WTC11 (cell line): Measurements from ENCODE around the gene LPCAT4. TPM values are rescaled to one million over a fixed set of nuclear protein-coding genes. Genes with fewer than 3 reads are reported as not detected.

Experiments used
- ATAC-seq: fragments of 200-7000 bp; cut with Tn5 transposase; 2 replicates; pipeline ENCODE4 v1.10.0; 2021; ENCODE audit warnings: mild to moderate bottlenecking, moderate library complexity
- CTCF ChIA-PET: fragments of 300-600 bp; sonication (Branson Sonifier 250); formaldehyde crosslinking; loops from one replicate; lab custom pipeline; 2021; ENCODE audit warnings: antibody characterized with exemption; lab: Charles Lee
- POLR2A ChIA-PET: fragments of 350-600 bp; sonication (Branson Sonifier 250); formaldehyde crosslinking; loops from one replicate; lab custom pipeline; 2021; ENCODE audit warnings: antibody characterized with exemption; lab: Charles Lee
- DNase-seq: peaks from one replicate; pipeline ENCODE4 v3.0.0; 2021; ENCODE audit warnings: low spot score
- H3K27ac Mint-ChIP-seq: 2 replicates; pipeline ENCODE4 v1.8.0; 2021; ENCODE audit warnings: mixed read lengths
- H3K27me3 Mint-ChIP-seq: 2 replicates; pipeline ENCODE4 v1.8.0; 2021; ENCODE audit warnings: low read depth, mild to moderate bottlenecking, moderate library complexity, mixed read lengths
- H3K36me3 Mint-ChIP-seq: 2 replicates; pipeline ENCODE4 v1.8.0; 2021; ENCODE audit warnings: mixed read lengths
- H3K4me1 Mint-ChIP-seq: 2 replicates; pipeline ENCODE4 v1.8.0; 2022; ENCODE audit warnings: mixed read lengths
- H3K4me3 Mint-ChIP-seq: 2 replicates; pipeline ENCODE4 v1.8.0; 2021; ENCODE audit warnings: mild to moderate bottlenecking, moderate library complexity, mixed read lengths
- H3K9me3 Mint-ChIP-seq: 2 replicates; pipeline ENCODE4 v1.8.0; 2021; ENCODE audit warnings: mixed read lengths
- CDX4 ChIP-seq: fragments of 250-450 bp; sonication (Bioruptor Pico); IDR thresholded peaks from 2 replicates; pipeline ENCODE4 v1.9.0; 2021; ENCODE audit warnings: moderate library complexity, mild to moderate bottlenecking, inconsistent platforms, borderline replicate concordance
- CTCF ChIP-seq: fragments of 200-600 bp; IDR thresholded peaks from 2 replicates; pipeline ENCODE4 v1.8.0; 2022; ENCODE audit warnings: antibody characterized with exemption
- E2F4 ChIP-seq: sonication (generic); formaldehyde crosslinking; IDR thresholded peaks from 2 replicates; pipeline ENCODE4 v1.8.1; 2022; ENCODE audit warnings: low read depth, mild to moderate bottlenecking, moderate library complexity, missing genetic modification reagents, borderline replicate concordance
- ESRRA ChIP-seq: sonication (generic); formaldehyde crosslinking; IDR thresholded peaks from 2 replicates; pipeline ENCODE4 v1.8.1; 2022; ENCODE audit warnings: mild to moderate bottlenecking, missing genetic modification reagents, borderline replicate concordance
- FOXP4 ChIP-seq: sonication (generic); formaldehyde crosslinking; IDR thresholded peaks from 2 replicates; pipeline ENCODE4 v1.8.0; 2022; ENCODE audit warnings: mild to moderate bottlenecking, missing genetic modification reagents
- GRHL2 ChIP-seq: fragments of 250-450 bp; sonication (Bioruptor Pico); IDR thresholded peaks from 2 replicates; pipeline ENCODE4 v1.8.0; 2022; ENCODE audit warnings: mild to moderate bottlenecking, moderate library complexity; ENCODE audit not compliant: insufficient replicate concordance, severe bottlenecking
- HMGA2 ChIP-seq: fragments of 250-450 bp; sonication (Bioruptor Pico); IDR thresholded peaks from 2 replicates; pipeline ENCODE4 v1.4.0; 2021; ENCODE audit warnings: mild to moderate bottlenecking, moderate library complexity
- JUN ChIP-seq: sonication (generic); formaldehyde crosslinking; IDR thresholded peaks from 2 replicates; pipeline ENCODE4 v1.8.0; 2023; ENCODE audit warnings: mild to moderate bottlenecking, missing genetic modification reagents
- NFE2L1 ChIP-seq: sonication (generic); formaldehyde crosslinking; IDR thresholded peaks from 2 replicates; pipeline ENCODE4 v1.8.1; 2023; ENCODE audit warnings: missing genetic modification reagents
- OVOL2 ChIP-seq: fragments of 250-450 bp; sonication (Bioruptor Pico); IDR thresholded peaks from 2 replicates; pipeline ENCODE4 v1.9.0; 2021; ENCODE audit warnings: mild to moderate bottlenecking, borderline replicate concordance
- SP1 ChIP-seq: sonication (generic); formaldehyde crosslinking; conservative IDR thresholded peaks from 2 replicates; pipeline ENCODE4 v1.8.1; 2022; ENCODE audit warnings: missing genetic modification reagents
- TEAD4 ChIP-seq: sonication (generic); formaldehyde crosslinking; IDR thresholded peaks from 2 replicates; pipeline ENCODE4 v1.8.0; 2022; ENCODE audit warnings: mild to moderate bottlenecking, missing genetic modification reagents
- ZNF232 ChIP-seq: sonication (generic); formaldehyde crosslinking; IDR thresholded peaks from 2 replicates; pipeline ENCODE4 v1.8.0; 2022; ENCODE audit warnings: mild to moderate bottlenecking, missing genetic modification reagents
- ZNF416 ChIP-seq: fragments of 250-450 bp; sonication (Bioruptor Pico); IDR thresholded peaks from 2 replicates; pipeline ENCODE4 v1.9.0; 2021; ENCODE audit warnings: mild to moderate bottlenecking, inconsistent platforms
- ZNF532 ChIP-seq: fragments of 250-450 bp; sonication (Bioruptor Pico); IDR thresholded peaks from 2 replicates; pipeline ENCODE4 v1.9.0; 2021; ENCODE audit warnings: mild to moderate bottlenecking, borderline replicate concordance
- total RNA-seq: library from RNA; stranded (reverse); gene quantifications from 3 replicates; pipeline ENCODE4 v1.2.3, GENCODE V29; 2021
- TF ChIP-seq, protein P1 (sequence below): fragments of 250-450 bp; sonication (Bioruptor Pico); IDR thresholded peaks from 2 replicates; pipeline ENCODE4 v1.8.0; 2021; ENCODE audit warnings: mild to moderate bottlenecking
- TF ChIP-seq, protein P2 (sequence below): sonication (generic); formaldehyde crosslinking; IDR thresholded peaks from 2 replicates; pipeline ENCODE4 v1.8.1; 2022; ENCODE audit warnings: mild to moderate bottlenecking, missing genetic modification reagents, moderate library complexity, borderline replicate concordance
- TF ChIP-seq, protein P3 (sequence below): sonication (generic); formaldehyde crosslinking; IDR thresholded peaks from 2 replicates; pipeline ENCODE4 v1.8.1; 2023; ENCODE audit warnings: mild to moderate bottlenecking, missing genetic modification reagents, moderate library complexity

Gene LPCAT4
- total RNA-seq, 1 experiment from 2014 or later = 97.2 TPM

- Mint-ChIP-seq H3K9me3 (no peaks in the 10 kb centered on the region), H3K4me3 (no peak overlapping the region), H3K36me3 (peaks cover 9% of the 10 kb centered on the region), H3K4me1 (peaks cover 15% of the 10 kb centered on the region), H3K27ac (no peak overlapping the region), H3K27me3 (peaks cover 6% of the 10 kb centered on the region)
- ATAC-seq (no peak), DNase-seq (no peak)
- CTCF ChIA-PET = interaction anchor here (1.2 to 1.7 kb wide), 2 partner anchors 23 to 33 kb away, joined by 3 to 4 read pairs; no protein-coding TSS in a partner anchor
- POLR2A ChIA-PET = interaction anchor here (0.6 kb wide), 1 partner anchor 35 kb away, joined by 6 read pairs; no protein-coding TSS in a partner anchor
- TF ChIP-seq OVOL2 (CRISPR knock-in tag) = no peak
- TF ChIP-seq, protein P1, sequence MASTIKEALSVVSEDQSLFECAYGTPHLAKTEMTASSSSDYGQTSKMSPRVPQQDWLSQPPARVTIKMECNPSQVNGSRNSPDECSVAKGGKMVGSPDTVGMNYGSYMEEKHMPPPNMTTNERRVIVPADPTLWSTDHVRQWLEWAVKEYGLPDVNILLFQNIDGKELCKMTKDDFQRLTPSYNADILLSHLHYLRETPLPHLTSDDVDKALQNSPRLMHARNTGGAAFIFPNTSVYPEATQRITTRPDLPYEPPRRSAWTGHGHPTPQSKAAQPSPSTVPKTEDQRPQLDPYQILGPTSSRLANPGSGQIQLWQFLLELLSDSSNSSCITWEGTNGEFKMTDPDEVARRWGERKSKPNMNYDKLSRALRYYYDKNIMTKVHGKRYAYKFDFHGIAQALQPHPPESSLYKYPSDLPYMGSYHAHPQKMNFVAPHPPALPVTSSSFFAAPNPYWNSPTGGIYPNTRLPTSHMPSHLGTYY (CRISPR knock-in tag) = no peak
- TF ChIP-seq CDX4 (CRISPR knock-in tag) = no peak
- no peak for TF ChIP-seq ZNF232 (CRISPR knock-in tag)
- TF ChIP-seq, protein P2, sequence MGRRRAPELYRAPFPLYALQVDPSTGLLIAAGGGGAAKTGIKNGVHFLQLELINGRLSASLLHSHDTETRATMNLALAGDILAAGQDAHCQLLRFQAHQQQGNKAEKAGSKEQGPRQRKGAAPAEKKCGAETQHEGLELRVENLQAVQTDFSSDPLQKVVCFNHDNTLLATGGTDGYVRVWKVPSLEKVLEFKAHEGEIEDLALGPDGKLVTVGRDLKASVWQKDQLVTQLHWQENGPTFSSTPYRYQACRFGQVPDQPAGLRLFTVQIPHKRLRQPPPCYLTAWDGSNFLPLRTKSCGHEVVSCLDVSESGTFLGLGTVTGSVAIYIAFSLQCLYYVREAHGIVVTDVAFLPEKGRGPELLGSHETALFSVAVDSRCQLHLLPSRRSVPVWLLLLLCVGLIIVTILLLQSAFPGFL (CRISPR knock-in tag) = no peak
- TF ChIP-seq, protein P3, sequence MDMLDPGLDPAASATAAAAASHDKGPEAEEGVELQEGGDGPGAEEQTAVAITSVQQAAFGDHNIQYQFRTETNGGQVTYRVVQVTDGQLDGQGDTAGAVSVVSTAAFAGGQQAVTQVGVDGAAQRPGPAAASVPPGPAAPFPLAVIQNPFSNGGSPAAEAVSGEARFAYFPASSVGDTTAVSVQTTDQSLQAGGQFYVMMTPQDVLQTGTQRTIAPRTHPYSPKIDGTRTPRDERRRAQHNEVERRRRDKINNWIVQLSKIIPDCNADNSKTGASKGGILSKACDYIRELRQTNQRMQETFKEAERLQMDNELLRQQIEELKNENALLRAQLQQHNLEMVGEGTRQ = no peak
- no peak for TF ChIP-seq ESRRA (CRISPR knock-in tag)
- TF ChIP-seq NFE2L1 = no peak
- TF ChIP-seq HMGA2 = no peak
- TF ChIP-seq E2F4 = no peak
Observed at GRCh38 chr15:34335176-34336032, 31.6 kb downstream of the LPCAT4 start.

GRCh38 chr15:34334672-34335071, 32.3 kb downstream of the LPCAT4 start:
- no peak for ATAC-seq
- no peak for DNase-seq
- Mint-ChIP-seq H3K4me1 (peaks cover 11% of the 10 kb centered on the region), H3K9me3 (no peaks in the 10 kb centered on the region), H3K36me3 (0 out of 2 replicates have a peak, but pooled peaks cover 3% of the 10 kb centered on the region), H3K4me3 (no peak overlapping the region), H3K27me3 (peaks cover 6% of the 10 kb centered on the region), H3K27ac (no peak overlapping the region)
- ChIA-PET CTCF (interaction anchor here (1.0 kb wide), 1 partner anchor 9 kb away, joined by 4 read pairs; the partner anchor contains the start of genes NOP10 and NUTM1), POLR2A (no interaction called here)
- TF ChIP-seq CTCF (no peak), SP1 (no peak), GRHL2 (CRISPR knock-in tag) (no peak), ZNF416 (CRISPR knock-in tag) (no peak), JUN (CRISPR knock-in tag) (no peak), FOXP4 (no peak), ZNF532 (CRISPR knock-in tag) (no peak), TEAD4 (no peak)
- TF ChIP-seq, protein P1 (CRISPR knock-in tag) = no peak
